DOHH2 (cell line): ENCODE results near the gene CRYBB3.
"Not testable (repeated sequence)": the region's sequence is repeated elsewhere in the genome, so short reads cannot be mapped to it uniquely, and the experiment has no call there.

Experiments
- H3F3A ChIP-seq: fragments of 200-600 bp; sonication (generic), shearing (Covaris generic); 2 replicates; pipeline ENCODE4 v1.6.0; 2016; ENCODE audit warnings: antibody characterized with exemption, mild to moderate bottlenecking; ENCODE audit not compliant: control insufficient read depth, insufficient read depth
- H3K27ac ChIP-seq: fragments of 200-600 bp; sonication (generic); 2 replicates; pipeline ENCODE4 v1.5.1; 2014; ENCODE audit warnings: low read depth, mild to moderate bottlenecking, low read length, moderate library complexity
- H3K27me3 ChIP-seq: fragments of 200-600 bp; sonication (generic); 2 replicates; pipeline ENCODE4 v1.6.1; 2014; ENCODE audit warnings: mild to moderate bottlenecking, low read length, mixed read lengths; ENCODE audit not compliant: control insufficient read depth
- H3K36me3 ChIP-seq: fragments of 200-600 bp; sonication (generic); 2 replicates; pipeline ENCODE4 v1.6.1; 2014; ENCODE audit warnings: mild to moderate bottlenecking, low read length, moderate library complexity, mixed read lengths; ENCODE audit not compliant: control insufficient read depth
- H3K4me1 ChIP-seq: fragments of 200-600 bp; sonication (generic); 2 replicates; pipeline ENCODE4 v1.6.1; 2014; ENCODE audit warnings: mild to moderate bottlenecking, low read length, mixed read lengths; ENCODE audit not compliant: control insufficient read depth
- H3K4me2 ChIP-seq: fragments of 200-600 bp; sonication (generic); 2 replicates; pipeline ENCODE4 v1.6.0; 2014; ENCODE audit warnings: mild to moderate bottlenecking, low read length, moderate library complexity
- H3K4me3 ChIP-seq: fragments of 200-600 bp; sonication (generic); 2 replicates; pipeline ENCODE4 v1.5.1; 2014; ENCODE audit warnings: mild to moderate bottlenecking, low read length, mixed read lengths
- H3K79me2 ChIP-seq: fragments of 200-600 bp; sonication (generic); 2 replicates; pipeline ENCODE4 v1.6.1; 2014; ENCODE audit warnings: mild to moderate bottlenecking, low read length, mixed read lengths; ENCODE audit not compliant: control insufficient read depth
- H3K9me2 ChIP-seq: fragments of 200-600 bp; sonication (generic); replicated peaks from 2 replicates; pipeline ENCODE4 v1.6.1; 2014; ENCODE audit warnings: mild to moderate bottlenecking, low read length, mixed read lengths; ENCODE audit not compliant: control insufficient read depth
- H3K9me3 ChIP-seq: fragments of 200-600 bp; sonication (generic); 2 replicates; pipeline ENCODE4 v1.6.1; 2014; ENCODE audit warnings: antibody characterized with exemption, low read length, mixed read lengths; ENCODE audit not compliant: control insufficient read depth, insufficient read depth
- H4K20me1 ChIP-seq: fragments of 200-600 bp; sonication (generic); 2 replicates; pipeline ENCODE4 v1.6.0; 2014; ENCODE audit warnings: low read depth, mild to moderate bottlenecking, antibody characterized with exemption, low read length, moderate library complexity; ENCODE audit not compliant: control insufficient read depth, insufficient read depth
- CTCF ChIP-seq: fragments of 200-600 bp; sonication (generic); IDR thresholded peaks from one replicate; pipeline ENCODE4 v1.5.1; 2014; ENCODE audit warnings: antibody characterized with exemption, mild to moderate bottlenecking, low read depth, low read length; ENCODE audit not compliant: poor library complexity, severe bottlenecking
- EZH2phosphoT487 ChIP-seq: fragments of 200-600 bp; sonication (generic); IDR thresholded peaks from 2 replicates; pipeline ENCODE4 v1.6.1; 2017; ENCODE audit warnings: borderline replicate concordance, mild to moderate bottlenecking, antibody characterized with exemption, low read length, moderate library complexity, mixed read lengths

The CRYBB3 gene

DNA sequence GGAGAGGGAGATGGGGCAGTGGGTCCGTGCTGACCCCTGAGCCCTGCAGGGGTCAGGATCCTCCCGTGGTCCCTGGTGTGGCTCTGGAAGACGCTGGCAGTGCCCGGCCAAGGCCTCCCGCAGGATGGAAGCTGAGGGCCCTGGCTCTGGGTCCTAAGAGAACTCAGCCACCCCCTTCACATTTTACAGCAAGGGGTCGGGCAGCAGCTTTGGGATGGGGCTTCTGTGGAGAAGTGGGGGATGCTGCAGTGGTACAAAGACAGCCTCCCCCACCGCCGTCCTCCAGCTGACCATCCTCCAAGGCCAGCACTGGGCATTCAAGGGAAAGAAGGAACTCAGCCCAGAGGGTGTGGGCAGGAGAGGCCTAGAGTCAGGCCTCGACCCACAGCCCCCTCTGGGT lies 21.8 kb upstream of the CRYBB3 start:
- H3K27ac ChIP-seq = no peak overlapping the region
- no peaks in the 10 kb centered on the region for H3K27me3 ChIP-seq
- H3K4me2 ChIP-seq = no peak overlapping the region
- TF ChIP-seq EZH2phosphoT487 (no peak), CTCF (no peak)
- H3K4me1 ChIP-seq = no peaks in the 10 kb centered on the region
- H3F3A ChIP-seq = no peaks in the 10 kb centered on the region
- no peaks in the 10 kb centered on the region for H3K36me3 ChIP-seq
- no peaks in the 10 kb centered on the region for H3K9me2 ChIP-seq
- H3K9me3 ChIP-seq = no peaks in the 10 kb centered on the region
- no peaks in the 10 kb centered on the region; the same call in 1 of the 2 replicates for H4K20me1 ChIP-seq
- H3K4me3 ChIP-seq = no peak overlapping the region
- H3K79me2 ChIP-seq = no peaks in the 10 kb centered on the region

DNA sequence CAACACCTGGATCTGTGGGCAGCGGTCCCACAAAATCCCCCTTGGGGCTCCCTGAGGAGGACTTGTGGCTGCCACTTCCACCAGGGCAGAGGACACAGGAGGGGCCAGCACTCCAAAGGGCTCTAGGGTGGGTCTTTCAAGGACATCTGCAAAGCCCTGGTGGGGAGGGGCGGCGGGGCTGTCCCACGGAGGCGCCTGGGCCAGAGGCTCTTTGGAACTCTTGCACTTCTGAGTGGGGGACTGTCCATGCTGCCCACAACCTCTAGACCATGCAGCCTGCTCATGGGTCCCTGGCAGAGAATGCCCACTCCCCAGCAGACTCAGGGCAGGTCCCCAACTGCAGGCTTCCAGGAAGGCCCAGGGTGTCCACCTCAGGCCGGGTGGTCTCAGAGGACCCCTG lies 21.3 kb upstream of the CRYBB3 start:
- not testable (repeated sequence) for H3K4me3 ChIP-seq, H3F3A ChIP-seq, H3K4me1 ChIP-seq, H3K36me3 ChIP-seq, H3K27ac ChIP-seq, H4K20me1 ChIP-seq, H3K27me3 ChIP-seq, H3K4me2 ChIP-seq, H3K9me3 ChIP-seq, H3K9me2 ChIP-seq, H3K79me2 ChIP-seq

- H3K36me3 ChIP-seq, H3K79me2 ChIP-seq, H3F3A ChIP-seq, H3K27ac ChIP-seq, H3K4me1 ChIP-seq, H3K4me2 ChIP-seq, H3K9me2 ChIP-seq, H4K20me1 ChIP-seq, H3K4me3 ChIP-seq, H3K9me3 ChIP-seq, H3K27me3 ChIP-seq: not testable (repeated sequence)
These were observed 20.6 kb upstream of the CRYBB3 start for GRCh38 chr22:25178869-25179631.

GRCh38 chr22:25182131-25183110 lies 17.2 kb upstream of the CRYBB3 start:
- Histone ChIP-seq H3K9me3 (no peaks in the 10 kb centered on the region), H4K20me1 (no peaks in the 10 kb centered on the region), H3F3A (no peaks in the 10 kb centered on the region), H3K27ac (no peak overlapping the region), H3K36me3 (no peaks in the 10 kb centered on the region), H3K4me1 (no peaks in the 10 kb centered on the region), H3K4me2 (no peak overlapping the region), H3K9me2 (no peaks in the 10 kb centered on the region), H3K4me3 (no peak overlapping the region), H3K27me3 (no peaks in the 10 kb centered on the region), H3K79me2 (no peaks in the 10 kb centered on the region)
- TF ChIP-seq EZH2phosphoT487 (no peak), CTCF (no peak)
